Esophagus muscularis mucosa (tissue), 4 donors: Measurements from ENCODE around the gene FTH1. TPM values are rescaled to one million over a fixed set of nuclear protein-coding genes. Genes with fewer than 3 reads are reported as not detected.
A peak's percentile ranks its signal among the peaks of the same experiment; 100 is the strongest.

Source experiments
- DNase-seq: peaks from one replicate; pipeline ENCODE4 v3.0.0-alpha.2; 2017; ENCODE audit errors: extremely low spot score
- H3K27ac ChIP-seq, 4 donors: fragments of 200-600 bp; sonication (generic); replicated peaks in 1 of 4; 1 replicate in 3 of 4; 2 replicates in 1 of 4; pipeline ENCODE4 v1.5.1; 2016 to 2019; ENCODE audit warnings: mild to moderate bottlenecking in 1 of 4
- H3K27me3 ChIP-seq, 4 donors: fragments of 200-600 bp; sonication (generic); one replicate each; pipeline versions ENCODE4 v1.5.1 to v1.6.0; 2016 to 2019
- H3K36me3 ChIP-seq, 4 donors: fragments of 200-600 bp; sonication (generic); one replicate each; pipeline ENCODE4 v1.5.1; 2016 to 2019
- H3K4me1 ChIP-seq, 4 donors: fragments of 200-600 bp; sonication (generic); one replicate each; pipeline ENCODE4 v1.5.1; 2016 to 2019
- H3K4me3 ChIP-seq, 4 donors: fragments of 200-600 bp; sonication (generic); 1 replicate in 2 of 4; 2 replicates in 2 of 4; pipeline ENCODE4 v1.5.1; 2016 to 2019; ENCODE audit warnings: mild to moderate bottlenecking in 4 of 4, moderate library complexity in 1 of 4
- H3K9me3 ChIP-seq, 4 donors: fragments of 200-600 bp; sonication (generic); 1 replicate in 3 of 4; 2 replicates in 1 of 4; pipeline ENCODE4 v1.5.1; 2016 to 2019
- CTCF ChIP-seq, 3 experiments: fragments of 200-600 bp in 2 of 3; fragments of 450-650 bp in 1 of 3; sonication (generic) in 2 of 3; IDR thresholded peaks; one replicate each; pipeline ENCODE4 v1.5.1; 2017 to 2019; ENCODE audit warnings: antibody characterized with exemption in 3 of 3, mild to moderate bottlenecking in 2 of 3, moderate library complexity in 1 of 3
- EP300 ChIP-seq: sonication (generic); formaldehyde crosslinking; IDR thresholded peaks from one replicate; pipeline ENCODE4 v1.6.1; 2017; ENCODE audit warnings: antibody characterized with exemption
- POLR2A ChIP-seq: fragments of 450-650 bp; IDR thresholded peaks from one replicate; pipeline ENCODE4 v1.6.1; 2017; ENCODE audit warnings: antibody characterized with exemption, moderate library complexity, mild to moderate bottlenecking, low read depth
- POLR2AphosphoS5 ChIP-seq, 2 donors: sonication (generic); formaldehyde crosslinking; IDR thresholded peaks; one replicate each; pipeline ENCODE4 v1.6.1; 2017; ENCODE audit warnings: antibody characterized with exemption in 2 of 2
- WGBS: methylation state at CpG from one replicate; pipeline ENCODE4 v1.1.5; 2018; 5-methylcytosine and 5-hydroxymethylcytosine counted together
- intact Hi-C: fragments of 100-400 bp; cut with DNase I; formaldehyde crosslinking; loops from one replicate; pipeline ENCODE4 v1.15.1; 2023
- total RNA-seq, 4 donors: library from RNA; depleted of rRNA; stranded (reverse); fragments of >200 nt; gene quantifications; one replicate each; pipeline versions ENCODE4 v1.1.0 to v1.2.1, GENCODE V29; 2016

FTH1 gene
- total RNA-seq, 4 donors from 2014 or later, result 1,795 to 3,027 (median 2,719) TPM

DNA sequence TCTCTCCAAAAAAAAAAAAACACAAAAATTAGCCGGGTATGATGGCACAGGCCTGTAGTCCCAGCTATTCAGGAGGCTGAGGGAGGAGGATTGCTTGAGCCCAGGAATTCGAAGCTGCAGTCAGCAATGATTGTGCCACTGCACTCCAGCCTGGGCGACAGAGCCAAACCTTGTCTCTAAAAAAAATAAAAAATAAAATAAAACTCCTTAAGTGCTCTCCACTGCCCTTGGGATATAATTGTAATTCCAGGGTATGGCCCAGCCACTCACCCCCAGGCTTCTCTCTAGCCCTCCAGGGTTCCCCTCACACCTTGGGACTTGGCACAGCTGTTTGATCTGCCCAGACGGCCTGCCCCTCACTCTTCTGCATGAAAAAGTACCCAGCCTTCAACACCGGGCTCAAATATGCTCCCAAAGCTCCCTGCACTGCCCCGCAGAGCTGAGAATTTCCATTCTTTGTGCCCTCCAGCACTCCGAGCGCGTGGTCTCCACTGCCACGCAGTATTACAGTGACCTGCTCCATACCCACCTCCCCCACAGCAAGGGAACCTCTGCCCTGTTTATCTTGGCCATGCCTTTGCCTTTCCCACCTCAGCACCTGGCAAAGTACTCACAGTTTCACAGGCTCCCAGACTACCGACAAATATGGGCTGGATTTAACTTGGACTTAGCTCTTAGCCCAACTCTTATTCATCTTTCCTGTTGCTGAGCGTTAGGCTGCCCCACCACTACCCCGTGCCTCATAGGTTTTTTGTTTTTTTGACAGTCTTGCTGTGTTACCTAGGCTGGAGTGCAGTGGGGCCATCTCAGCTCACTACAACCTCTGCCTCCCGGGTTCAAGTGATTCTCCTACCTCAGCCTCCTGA lies 7.6 kb upstream of the FTH1 start:
- Histone ChIP-seq H3K4me1 (peaks cover 85 to 96% (median 94%) of the 10 kb centered on the region in 4 donors), H3K27ac (peak overlapping the region; percentile 98 to 100 (median 99)), H3K36me3 (no peaks in the 10 kb centered on the region), H3K9me3 (no peaks in the 10 kb centered on the region), H3K27me3 (no peaks in the 10 kb centered on the region), H3K4me3 (peak overlapping the region in 1 of 4 donors; percentile 9)
- intact Hi-C loops, result no loop called here
- no peak for DNase-seq
- 62% methylated on average over 14 of the region's 14 CpGs for WGBS
- TF ChIP-seq CTCF (IDR thresholded peaks at IDR 0.05), result no peak
- TF ChIP-seq EP300, result no peak
- TF ChIP-seq POLR2AphosphoS5 (IDR thresholded peaks at IDR 0.05), result peak; percentile 48 to 71
- no peak for TF ChIP-seq POLR2A

DNA sequence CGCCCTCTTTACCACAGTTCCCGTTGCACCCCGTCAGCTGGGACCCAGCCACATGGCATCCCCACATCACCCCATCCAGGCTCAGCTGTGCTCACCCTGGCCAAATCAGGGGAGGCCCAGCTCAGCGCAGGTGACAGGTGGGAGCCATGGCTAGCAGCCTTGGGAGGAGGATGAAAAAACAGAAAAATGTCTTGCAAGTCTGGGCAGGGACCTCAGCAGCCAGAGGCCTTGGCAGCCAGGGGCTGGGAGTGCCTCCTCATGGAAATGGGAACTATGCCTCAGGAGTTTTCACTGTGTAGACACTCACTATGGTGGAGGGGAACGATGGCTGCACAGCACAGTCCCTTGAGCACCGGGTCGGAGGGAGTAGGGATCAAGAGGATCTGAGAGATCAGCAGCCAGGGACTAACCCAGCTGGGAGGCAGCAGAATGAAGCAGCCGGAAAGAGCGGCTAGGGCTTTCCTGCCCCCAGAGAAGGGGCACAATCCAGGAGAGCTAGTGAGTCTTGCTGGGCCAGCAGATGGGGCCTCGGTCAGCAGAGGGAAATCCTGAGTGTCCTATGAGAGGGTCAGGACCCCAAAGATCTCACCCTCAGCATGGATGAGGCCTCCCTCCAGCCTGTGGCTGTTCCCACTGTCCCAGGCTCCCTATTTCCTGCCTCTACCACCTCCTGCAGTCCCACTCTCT lies 6.2 kb upstream of the FTH1 start:
- no peaks in the 10 kb centered on the region for H3K9me3 ChIP-seq
- H3K4me1 ChIP-seq, result peaks cover 92 to 100% (median 99%) of the 10 kb centered on the region in 4 donors
- TF ChIP-seq POLR2AphosphoS5 (IDR thresholded peaks at IDR 0.05) (no peak), CTCF (IDR thresholded peaks at IDR 0.05) (no peak)
- peak overlapping the region; percentile 98 to 100 (median 99) for H3K27ac ChIP-seq
- H3K4me3 ChIP-seq, result no peak overlapping the region
- H3K27me3 ChIP-seq, result no peaks in the 10 kb centered on the region
- WGBS, result 75% methylated on average over 6 of the region's 10 CpGs
- intact Hi-C loops, result no loop called here
- no peaks in the 10 kb centered on the region for H3K36me3 ChIP-seq
- peak; percentile 60 for DNase-seq

GRCh38 chr11:61972672-61973475 lies 5.4 kb upstream of the FTH1 start:
- Histone ChIP-seq H3K4me3 (peak overlapping the region; percentile 6 to 43 (median 20)), H3K4me1 (peaks cover 90 to 100% (median 98%) of the 10 kb centered on the region in 4 donors), H3K27ac (peak overlapping the region; percentile 98 to 100 (median 99)), H3K9me3 (no peaks in the 10 kb centered on the region), H3K36me3 (no peaks in the 10 kb centered on the region), H3K27me3 (no peaks in the 10 kb centered on the region)
- intact Hi-C loops, result no loop called here
- DNase-seq, result no peak
- WGBS, result 50% methylated on average over 11 of the region's 11 CpGs
- peak; percentile 12 to 49 for TF ChIP-seq POLR2AphosphoS5 (IDR thresholded peaks at IDR 0.05)
- no peak for TF ChIP-seq POLR2A

DNA sequence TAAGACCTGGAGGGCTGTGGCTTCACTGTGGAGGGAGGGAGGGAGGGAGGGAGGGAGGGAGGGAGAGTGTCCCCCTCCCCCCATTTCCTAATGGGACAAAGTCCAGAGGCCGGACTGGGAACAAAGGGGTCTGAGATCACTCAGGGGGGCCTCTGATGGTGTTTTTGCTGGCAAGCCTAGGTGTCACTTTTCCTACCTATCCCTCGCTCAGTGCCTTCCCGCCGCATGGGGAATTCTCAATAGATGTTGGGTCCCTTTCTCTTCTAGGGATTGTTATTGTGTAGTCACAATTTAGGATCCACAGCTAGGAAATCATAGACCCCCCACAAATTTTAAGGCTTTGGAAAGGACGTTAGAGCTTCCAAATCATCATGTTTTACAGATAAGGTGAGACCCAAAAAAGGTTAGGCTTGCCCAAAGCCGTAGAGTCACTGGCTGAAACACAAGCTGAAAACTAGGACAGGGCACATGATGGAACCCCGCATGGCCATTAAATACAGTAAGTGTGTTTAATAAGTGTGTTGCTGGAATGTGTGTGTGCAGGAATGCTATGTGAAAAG lies 4.8 kb upstream of the FTH1 start:
- Histone ChIP-seq H3K4me3 (peak overlapping the region; percentile 6 to 43 (median 20)), H3K27ac (peak overlapping the region; percentile 98 to 100 (median 99)), H3K27me3 (no peaks in the 10 kb centered on the region), H3K4me1 (peaks cover 85 to 93% (median 92%) of the 10 kb centered on the region in 4 donors), H3K36me3 (no peaks in the 10 kb centered on the region), H3K9me3 (no peaks in the 10 kb centered on the region)
- WGBS, result 40% methylated on average over 7 of the region's 7 CpGs
- TF ChIP-seq CTCF (IDR thresholded peaks at IDR 0.05), result no peak
- TF ChIP-seq EP300, result peak; percentile 11
- intact Hi-C loops, result no loop called here
- DNase-seq, result no peak
